ENCODE measurements around the gene PDZD7. TPM values are rescaled to one million over a fixed set of nuclear protein-coding genes. Genes with fewer than 3 reads are reported as not detected.

The PDZD7 gene
- total RNA-seq, 1 experiment from 2014 or later, result 6.1 TPM

- Histone ChIP-seq H3K79me2 (ENCODE audit: insufficient read depth, low read length) (peaks cover 62% of the 10 kb centered on the region), H2AFZ (ENCODE audit: low read depth, low read length, poor library complexity, severe bottlenecking) (no peak overlapping the region), H3K27me3 (ENCODE audit: insufficient read depth, low read length) (no peaks in the 10 kb centered on the region), H3K4me2 (ENCODE audit: low read length) (peak overlapping the region; percentile 96), H3K9ac (ENCODE audit: low read length) (peak overlapping the region; percentile 96), H3K36me3 (ENCODE audit: control insufficient read depth in 1 of 2, insufficient read depth in 2 of 2, low read length in 2 of 2) (peaks cover 27 to 32% of the 10 kb centered on the region in 2 experiments), H4K20me1 (ENCODE audit: insufficient read depth) (no peaks in the 10 kb centered on the region; the same call in 1 of the 2 replicates), H3K4me1 (ENCODE audit: control insufficient read depth in 1 of 2, insufficient read depth in 2 of 2, low read length in 2 of 2) (peaks cover 10 to 28% of the 10 kb centered on the region in 2 experiments; a peak in 3 of 4 replicates), H3K9me2 (ENCODE audit: insufficient read depth) (no peaks in the 10 kb centered on the region), H3K9me3 (ENCODE audit: control insufficient read depth in 1 of 2, insufficient read depth in 1 of 2, low read depth in 1 of 2, low read length in 2 of 2) (no peaks in the 10 kb centered on the region), H3K27ac (ENCODE audit: low read depth, low read length) (peak overlapping the region; percentile 84; the same call in 1 of the 2 replicates), H3K4me3 (replicated peaks in 1 of 2; ENCODE audit: low read depth in 1 of 2, low read length in 2 of 2) (peak overlapping the region; percentile 82 to 96)
- ATAC-seq (no peak; the same call in 1 of the 2 replicates), DNase-seq (ENCODE audit: low read depth, low spot score) (no peak)
- TSS peak; percentile 80 for BruUV-seq (replicated peaks)
- ChIA-PET CTCF (interaction anchor here (1.5 kb wide), 1 partner anchor 10 kb away, joined by 6 read pairs; no protein-coding TSS in a partner anchor), POLR2A (no interaction called here), RAD21 (ENCODE audit: low non-redundant PET in 1 of 2, low total read pairs in 2 of 2, uncharacterized antibody in 2 of 2, unreplicated experiment in 2 of 2) (no interaction called here)
- intact Hi-C loops (cut with micrococcal nuclease), result no loop called here
- TF ChIP-seq RAD21 (IDR thresholded peaks at IDR 0.05; ENCODE audit: low read depth) (no peak), ATF3 (IDR thresholded peaks at IDR 0.05) (no peak), FOSL1 (IDR thresholded peaks at IDR 0.05; ENCODE audit: low read depth) (no peak), POLR2A (IDR thresholded peaks at IDR 0.05; ENCODE audit: borderline replicate concordance, extremely low read depth, insufficient read depth, insufficient read length) (no peak), CTCF (IDR thresholded peaks at IDR 0.05 in 2 of 3, conservative IDR thresholded peaks at IDR 0.05 in 1 of 3; ENCODE audit: borderline replicate concordance in 1 of 3, insufficient read depth in 1 of 3, low read depth in 2 of 3, low read length in 2 of 3) (no peak), SIN3A (IDR thresholded peaks at IDR 0.05; ENCODE audit: low read depth) (no peak), MAX (IDR thresholded peaks at IDR 0.05) (no peak), ZFX (IDR thresholded peaks at IDR 0.05) (no peak), CEBPB (IDR thresholded peaks at IDR 0.05; ENCODE audit: low read depth) (no peak), EZH2phosphoT487 (IDR thresholded peaks at IDR 0.05; ENCODE audit: borderline replicate concordance) (no peak), POLR2AphosphoS5 (IDR thresholded peaks at IDR 0.05; ENCODE audit: low read depth, low read length) (no peak), TCF7L2 (IDR thresholded peaks at IDR 0.05; ENCODE audit: borderline replicate concordance, extremely low read depth, insufficient read depth, insufficient read length) (no peak), JUND (IDR thresholded peaks at IDR 0.05) (no peak), EZH2 (IDR thresholded peaks at IDR 0.05) (no peak), YY1 (IDR thresholded peaks at IDR 0.05; ENCODE audit: extremely low read depth, insufficient replicate concordance, low read depth, low read length) (no peak), CBX3 (IDR thresholded peaks at IDR 0.05; ENCODE audit: low read depth) (no peak), ELF1 (IDR thresholded peaks at IDR 0.05; ENCODE audit: borderline replicate concordance, low read depth) (no peak), SP1 (IDR thresholded peaks at IDR 0.05; ENCODE audit: low read depth) (no peak)
Observed at GRCh38 chr10:100986623-100986951, 44.3 kb downstream of the PDZD7 start.
